ELR (cell line): ENCODE measurements around the gene EFS.

Source experiments
- DNase-seq: peaks from one replicate; pipeline ENCODE4 v3.0.0-alpha.2; 2015; ENCODE audit warnings: low read depth

EFS gene

GRCh38 chr14:23357261-23357660, 7.7 kb downstream of the EFS start:
- DNase-seq = no peak

GRCh38 chr14:23356662-23357061, 8.3 kb downstream of the EFS start:
- no peak for DNase-seq

- DNase-seq = no peak
Measured at GRCh38 chr14:23355871-23356435, 9.0 kb downstream of the EFS start.

DNA sequence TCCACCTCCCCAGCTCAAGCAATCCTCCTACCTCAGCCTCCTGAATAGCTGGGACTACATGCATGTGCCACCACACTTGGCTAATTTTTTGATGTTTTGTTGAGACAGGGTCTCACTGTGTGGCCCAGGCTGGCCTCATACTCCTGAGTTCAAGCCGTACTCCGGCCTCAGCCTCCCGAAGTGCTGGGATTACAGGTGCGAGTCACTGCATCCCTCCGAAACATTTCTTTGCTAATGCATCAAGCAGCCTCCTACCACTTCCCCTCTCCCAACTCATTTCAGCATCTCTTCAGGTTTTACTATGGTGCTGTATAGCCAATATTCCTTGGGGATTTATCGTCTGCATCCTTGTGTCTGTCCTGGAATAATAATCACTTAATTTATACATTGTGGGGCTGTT, 10.0 kb downstream of the EFS start:
- no peak for DNase-seq

DNA sequence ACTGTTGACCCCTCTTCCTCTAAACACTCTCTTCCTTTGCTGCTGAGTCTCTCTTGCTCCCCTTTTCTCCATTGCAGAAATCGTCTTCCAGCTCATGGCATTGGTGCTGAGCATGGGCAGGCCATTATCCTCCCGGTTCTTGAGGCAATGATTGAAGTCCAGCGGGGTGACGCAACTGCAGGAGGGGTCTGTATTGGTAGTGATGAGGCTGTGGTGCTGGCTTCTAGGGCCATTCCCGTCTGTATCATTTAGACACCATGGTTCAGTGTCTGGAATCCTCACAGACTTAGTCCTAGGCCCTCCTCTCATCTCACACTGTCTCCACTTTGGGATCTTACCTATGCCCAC, 11.6 kb downstream of the EFS start:
- DNase-seq = no peak

DNA sequence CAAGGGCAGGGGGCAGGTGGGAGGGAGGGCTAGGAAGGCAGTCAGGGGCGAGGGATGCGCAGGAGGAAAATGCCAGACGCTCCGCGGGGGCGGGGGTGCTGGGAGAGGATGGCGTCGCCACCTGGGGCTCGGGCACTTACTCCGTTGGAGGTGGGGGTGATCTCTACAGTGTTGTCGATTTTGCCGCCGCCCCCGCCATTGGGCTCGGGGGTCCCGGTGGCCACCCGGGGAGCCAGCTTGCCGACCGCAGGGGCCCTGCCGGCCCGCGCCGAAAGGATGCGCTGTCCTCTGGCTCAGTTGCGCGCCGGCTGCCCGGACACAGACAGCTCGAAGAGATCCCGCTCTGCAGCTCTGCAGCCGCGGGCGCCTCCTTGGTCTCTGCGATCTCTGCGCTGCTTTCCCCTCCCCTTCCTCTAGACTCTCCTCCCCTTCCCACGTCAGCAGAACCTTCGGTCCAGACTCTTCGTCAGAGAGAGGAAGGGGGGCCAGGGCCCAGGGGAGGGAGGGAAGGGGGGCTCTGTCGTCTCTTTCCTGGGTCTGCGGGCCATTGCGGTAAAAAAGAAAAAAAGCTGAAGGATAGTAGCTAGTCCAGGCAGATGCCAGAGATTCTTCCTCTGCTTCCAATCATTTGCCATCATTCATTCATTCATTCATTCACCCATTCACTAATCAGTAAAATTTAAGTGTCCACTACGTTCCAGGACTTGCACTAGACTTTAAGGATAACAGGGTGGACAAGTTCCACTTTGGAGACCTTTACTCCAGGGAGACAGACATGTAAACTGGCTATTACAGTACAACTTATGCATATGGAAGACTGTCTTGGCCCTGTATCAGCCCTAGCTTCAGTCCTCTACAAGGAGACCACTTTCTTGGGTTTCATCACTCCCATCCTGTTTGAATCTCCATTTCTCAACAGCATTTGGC, 12.2 kb downstream of the EFS start, which contains the start of gene SLC22A17:
TSS of gene SLC22A17 (minus strand) at position 382 of the 927 bp plus-strand sequence.
- peak; percentile 80 for DNase-seq

- no peak for DNase-seq
Measured at GRCh38 chr14:23351681-23352505, 13.1 kb downstream of the EFS start.

DNA sequence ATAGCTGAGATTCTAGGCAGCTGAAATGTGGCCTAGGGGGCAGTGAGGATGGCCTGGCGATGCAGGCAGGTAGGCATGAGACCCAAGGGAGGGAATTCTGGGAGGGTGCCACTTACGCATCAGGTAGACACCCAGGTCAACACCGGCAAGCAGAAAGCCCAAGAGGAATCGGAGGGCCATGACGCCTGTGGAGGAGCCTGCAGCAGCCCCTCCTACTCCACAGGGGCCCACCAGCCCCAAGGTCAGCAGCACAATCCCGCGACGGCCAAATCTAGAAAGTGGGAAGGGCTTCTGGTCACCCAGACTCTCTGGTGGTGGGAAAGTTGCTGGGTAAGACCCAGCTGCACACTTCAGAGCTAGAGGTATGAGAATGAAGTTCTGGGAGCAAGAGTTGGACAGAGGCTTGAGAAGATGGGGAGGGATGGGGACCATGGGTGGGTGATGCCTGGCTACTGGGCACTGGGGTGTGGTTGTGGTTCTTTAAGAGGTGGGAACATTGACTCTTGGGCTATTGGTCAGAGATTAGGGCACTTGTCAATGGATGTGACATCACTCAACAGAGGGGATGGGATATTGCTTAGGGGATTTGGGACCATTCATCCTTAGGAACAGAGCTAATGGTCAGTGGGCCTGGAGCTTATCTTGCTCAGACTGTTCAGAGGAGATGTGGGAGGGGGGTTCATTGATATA, 15.7 kb downstream of the EFS start:
- DNase-seq = no peak

GRCh38 chr14:23348297-23348655, 16.7 kb downstream of the EFS start:
- no peak for DNase-seq

GRCh38 chr14:23347406-23348296, 17.3 kb downstream of the EFS start:
- no peak for DNase-seq

DNA sequence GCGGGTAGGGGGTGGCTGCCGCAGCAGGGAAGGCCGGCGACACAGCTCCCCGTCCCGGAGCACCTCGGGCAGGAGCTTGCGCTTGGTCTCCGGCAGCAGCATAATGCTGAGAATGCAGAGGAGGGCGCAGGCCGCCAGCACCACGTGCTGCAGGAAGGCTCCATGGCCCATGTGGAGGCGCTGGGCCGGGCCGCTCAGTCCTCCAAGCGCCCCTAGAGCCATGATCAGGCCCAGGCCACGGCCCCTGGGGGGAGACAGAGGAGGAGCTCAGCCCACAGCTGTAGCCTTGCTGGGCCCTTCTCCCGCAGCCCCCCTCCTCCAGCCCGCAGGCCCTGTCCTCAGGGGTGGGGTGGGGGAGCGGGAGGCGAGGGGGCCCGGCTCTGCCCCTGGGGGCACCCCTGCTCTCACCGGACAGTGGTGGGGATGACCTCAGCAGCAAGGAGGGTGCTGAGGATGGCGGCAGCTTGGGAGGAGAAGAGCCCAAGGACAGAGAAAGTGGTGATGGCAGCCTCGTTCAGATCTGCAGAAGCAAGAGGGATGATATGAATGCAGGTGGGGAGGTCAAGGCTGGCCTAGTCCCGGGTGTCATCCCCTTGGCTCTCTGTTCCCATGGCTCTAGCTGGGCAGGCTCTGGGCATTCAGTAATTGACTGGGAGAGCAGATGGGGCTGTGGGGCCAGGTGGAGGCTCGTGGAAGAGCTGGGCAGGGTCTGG, 18.1 kb downstream of the EFS start:
- DNase-seq = no peak

DNA sequence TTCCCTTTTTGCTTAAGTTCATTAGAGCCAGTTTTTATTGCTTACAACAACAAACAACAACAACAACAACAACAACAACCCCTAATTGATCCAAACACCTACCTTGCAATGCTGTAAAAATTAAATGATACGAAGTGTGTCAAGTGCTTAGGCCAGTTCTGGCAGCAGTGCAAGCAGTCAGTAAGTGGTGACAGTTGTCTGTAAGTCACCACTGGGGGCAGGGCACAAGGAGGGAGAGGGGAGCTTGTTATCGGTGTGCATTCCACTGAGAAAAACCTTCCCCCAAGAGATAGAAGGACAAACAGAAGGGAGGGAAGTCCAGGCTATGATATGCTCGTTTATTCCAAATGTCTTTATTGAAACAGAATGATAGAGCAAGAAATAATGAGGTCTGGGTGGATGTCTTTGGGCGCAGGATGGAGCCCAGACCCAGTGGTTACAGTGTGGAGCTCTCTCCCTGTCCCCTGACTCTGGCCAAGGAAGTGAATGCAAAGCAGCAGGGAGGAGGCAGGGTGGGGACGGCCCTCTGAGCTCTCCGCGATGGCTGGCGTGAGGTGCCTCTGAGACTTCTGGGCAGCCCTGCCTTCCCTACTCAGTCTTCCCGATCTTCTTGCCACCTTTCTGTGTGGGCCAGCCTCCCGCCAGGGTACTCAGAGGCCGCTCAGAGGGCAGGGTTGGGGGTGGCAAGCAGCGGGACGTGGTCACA, 18.8 kb downstream of the EFS start:
- no peak for DNase-seq

DNA sequence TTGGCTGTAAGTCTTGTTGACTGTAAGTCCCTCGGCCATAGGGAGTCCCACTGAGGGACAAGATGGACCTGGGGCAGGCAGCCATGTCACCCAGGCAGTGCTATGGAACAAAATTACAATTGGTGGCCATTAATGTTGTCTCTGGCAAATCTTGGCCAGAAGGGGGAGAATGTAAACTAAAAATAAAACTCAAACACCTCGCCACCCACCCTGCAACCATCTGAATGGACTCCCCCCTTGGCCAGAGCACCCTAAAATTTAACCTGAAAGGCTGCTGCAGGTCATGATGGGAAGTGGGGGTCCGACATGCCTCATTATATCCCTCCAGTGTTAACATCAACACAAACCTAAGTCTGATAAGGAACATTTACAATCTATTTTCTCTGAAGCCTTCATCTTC, 20.5 kb downstream of the EFS start:
- no peak for DNase-seq

GRCh38 chr14:23339506-23340268, 25.3 kb downstream of the EFS start:
- no peak for DNase-seq

GRCh38 chr14:23335623-23336022, 29.3 kb downstream of the EFS start:
- no peak for DNase-seq

GRCh38 chr14:23327947-23328744, 36.8 kb downstream of the EFS start:
- DNase-seq = peak; percentile 78

DNA sequence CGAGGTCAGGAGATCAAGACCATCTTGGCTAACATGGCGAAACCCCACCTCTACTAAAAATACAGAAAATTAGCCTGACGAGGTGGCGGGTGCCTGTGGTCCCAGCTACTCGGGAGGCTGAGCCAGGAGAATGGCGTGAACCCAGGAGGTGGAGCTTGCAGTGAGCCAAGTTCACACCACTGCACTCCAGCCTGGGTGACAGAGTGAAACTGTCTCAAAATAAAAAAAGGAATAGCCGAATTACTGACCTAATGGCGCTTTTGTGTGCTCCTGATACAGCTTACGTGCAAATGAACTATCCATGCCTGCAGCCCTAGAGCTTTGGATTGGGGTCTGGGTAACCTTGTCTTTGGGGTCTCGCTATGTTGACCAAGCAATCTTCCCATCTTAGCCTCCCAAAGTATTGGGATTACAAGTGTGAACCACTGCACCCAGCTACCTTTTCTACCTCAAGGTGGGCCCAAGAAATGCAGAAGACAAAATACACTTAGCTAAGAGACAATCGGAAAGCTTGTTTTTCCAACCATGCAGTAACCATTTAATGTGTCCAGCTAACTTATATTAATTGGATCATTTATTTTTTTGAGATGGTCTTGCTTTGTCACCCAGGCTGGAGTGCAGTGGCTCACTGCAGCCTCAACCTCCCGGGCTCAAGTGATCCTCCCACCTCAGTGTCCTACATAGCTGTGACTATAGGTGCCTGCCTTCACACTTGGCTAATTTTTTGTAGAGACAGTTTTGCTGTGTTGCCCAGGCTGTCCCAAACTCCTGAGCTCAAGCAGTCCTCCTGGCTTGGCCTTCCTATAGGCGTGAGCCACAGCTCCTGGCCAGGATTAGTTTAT, 38.3 kb downstream of the EFS start:
- no peak for DNase-seq
